ENCODE measurements around the gene APOL6.

GRCh38 chr22:35674335-35674734 is 26.1 kb downstream of the APOL6 start:
- TF ChIP-seq CTCF (IDR thresholded peaks at IDR 0.05; ENCODE audit: low read length) (no peak), EZH2 (optimal IDR thresholded peaks at IDR 0.05; ENCODE audit: low read depth, low read length) (no peak), EZH2phosphoT487 (IDR thresholded peaks at IDR 0.05; ENCODE audit: low read length) (no peak)
